HEK293 (cell line): Measurements from ENCODE around the gene TEAD1.

ENCODE experiments used
- CTCF ChIP-seq: fragments of 450-650 bp; formaldehyde crosslinking; IDR thresholded peaks from 2 replicates; pipeline ENCODE4 v1.5.1; 2016; ENCODE audit warnings: missing biosample characterization, missing genetic modification characterization
- REST ChIP-seq: fragments of 450-650 bp; formaldehyde crosslinking; IDR thresholded peaks from 2 replicates; pipeline ENCODE4 v1.5.1; 2016; ENCODE audit warnings: missing biosample characterization, missing genetic modification characterization
- ZBTB11 ChIP-seq: fragments of 450-650 bp; formaldehyde crosslinking; conservative IDR thresholded peaks from 2 replicates; pipeline ENCODE4 v1.5.1; 2016; ENCODE audit warnings: low read depth, missing biosample characterization, missing genetic modification characterization
- ZNF138 ChIP-seq: fragments of 450-650 bp; formaldehyde crosslinking; IDR thresholded peaks from 2 replicates; pipeline ENCODE4 v1.5.1; 2016; ENCODE audit warnings: missing biosample characterization, missing genetic modification characterization, borderline replicate concordance
- ZNF37A ChIP-seq: fragments of 450-650 bp; IDR thresholded peaks from 2 replicates; pipeline ENCODE4 v1.5.1; 2018; ENCODE audit warnings: missing biosample characterization, missing genetic modification characterization

GRCh38 chr11:12809364-12809763 is 135.1 kb downstream of the TEAD1 start:
- TF ChIP-seq ZNF138 (tag by site-specific recombination), result no peak
- no peak for TF ChIP-seq REST (tag by site-specific recombination)
- no peak for TF ChIP-seq ZBTB11 (tag by site-specific recombination)
- TF ChIP-seq CTCF (tag by site-specific recombination), result no peak
- no peak for TF ChIP-seq ZNF37A (tag by site-specific recombination)
